SKM-1 (cell line): Measurements from ENCODE around the gene OR51E2.
"Not testable (repeated sequence)": the region's sequence is repeated elsewhere in the genome, so short reads cannot be mapped to it uniquely, and the experiment has no call there.

Experiments
- DNase-seq: peaks from one replicate; lab custom pipeline; 2025; ENCODE audit not compliant: unreplicated experiment; lab: John Stamatoyannopoulos, UW

The OR51E2 gene, protein sequence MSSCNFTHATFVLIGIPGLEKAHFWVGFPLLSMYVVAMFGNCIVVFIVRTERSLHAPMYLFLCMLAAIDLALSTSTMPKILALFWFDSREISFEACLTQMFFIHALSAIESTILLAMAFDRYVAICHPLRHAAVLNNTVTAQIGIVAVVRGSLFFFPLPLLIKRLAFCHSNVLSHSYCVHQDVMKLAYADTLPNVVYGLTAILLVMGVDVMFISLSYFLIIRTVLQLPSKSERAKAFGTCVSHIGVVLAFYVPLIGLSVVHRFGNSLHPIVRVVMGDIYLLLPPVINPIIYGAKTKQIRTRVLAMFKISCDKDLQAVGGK

DNA sequence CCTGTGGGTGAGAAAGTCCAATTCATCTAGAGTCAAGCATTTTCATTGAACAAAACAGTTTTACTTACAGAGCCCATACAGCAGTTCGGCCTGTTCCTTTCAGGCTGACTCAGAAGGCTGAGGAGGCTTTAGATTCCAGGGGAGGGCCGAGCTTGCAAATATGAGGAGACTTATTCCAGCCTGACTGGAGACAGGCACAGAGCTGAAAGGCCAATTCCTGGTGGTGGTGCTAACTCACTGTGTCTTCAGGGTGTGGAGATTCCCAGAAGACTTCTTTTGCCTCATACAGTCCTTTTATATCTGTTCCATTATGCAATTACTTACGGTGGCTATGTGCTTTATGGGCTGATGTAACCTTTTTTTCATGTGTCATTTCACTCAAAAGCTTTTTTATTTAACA, at the start of gene OR51E2:
Gene OR51E2 (minus strand): TSS at position 269 of the 400 bp plus-strand sequence. CDS start 15,142 bp downstream, outside the sequence.
- no peak for DNase-seq

DNA sequence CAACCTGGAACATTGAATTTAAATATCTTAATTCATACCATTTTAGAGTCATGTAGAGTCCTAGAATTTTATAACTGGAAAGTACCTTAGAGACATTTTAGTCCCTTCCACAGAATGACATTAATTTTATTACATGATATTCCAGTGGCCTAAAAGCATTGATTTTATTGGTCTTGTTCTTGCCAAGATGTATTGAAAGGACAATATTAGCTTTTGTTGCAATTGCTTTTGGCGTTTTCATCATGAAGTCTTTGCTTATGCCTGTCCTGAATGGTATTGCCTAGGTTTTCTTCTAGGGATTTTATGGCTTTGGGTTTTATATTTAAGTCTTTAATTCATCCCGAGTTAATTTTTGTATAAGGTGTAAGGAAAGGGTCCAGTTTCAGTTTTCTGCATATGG, 43.1 kb upstream of the OR51E2 start:
- no peak for DNase-seq

DNA sequence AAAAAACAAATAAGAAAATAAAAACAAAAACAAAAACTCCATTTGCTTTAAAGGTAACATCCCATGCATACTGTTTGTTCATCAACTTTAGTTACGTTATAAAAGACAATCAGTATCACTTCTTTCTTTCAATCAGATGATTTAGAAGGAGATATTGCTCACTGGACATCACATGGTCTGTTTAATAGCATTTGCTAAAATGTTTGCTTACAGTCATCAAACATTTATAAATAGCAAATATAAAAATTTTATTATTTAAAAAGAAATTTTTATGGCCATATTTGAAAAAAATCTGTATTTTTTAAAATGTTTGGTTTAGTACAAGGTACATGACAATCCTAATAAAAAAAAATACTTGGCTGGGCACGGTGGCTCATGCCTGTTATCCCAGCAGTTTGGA, 29.5 kb upstream of the OR51E2 start:
- DNase-seq = no peak

DNA sequence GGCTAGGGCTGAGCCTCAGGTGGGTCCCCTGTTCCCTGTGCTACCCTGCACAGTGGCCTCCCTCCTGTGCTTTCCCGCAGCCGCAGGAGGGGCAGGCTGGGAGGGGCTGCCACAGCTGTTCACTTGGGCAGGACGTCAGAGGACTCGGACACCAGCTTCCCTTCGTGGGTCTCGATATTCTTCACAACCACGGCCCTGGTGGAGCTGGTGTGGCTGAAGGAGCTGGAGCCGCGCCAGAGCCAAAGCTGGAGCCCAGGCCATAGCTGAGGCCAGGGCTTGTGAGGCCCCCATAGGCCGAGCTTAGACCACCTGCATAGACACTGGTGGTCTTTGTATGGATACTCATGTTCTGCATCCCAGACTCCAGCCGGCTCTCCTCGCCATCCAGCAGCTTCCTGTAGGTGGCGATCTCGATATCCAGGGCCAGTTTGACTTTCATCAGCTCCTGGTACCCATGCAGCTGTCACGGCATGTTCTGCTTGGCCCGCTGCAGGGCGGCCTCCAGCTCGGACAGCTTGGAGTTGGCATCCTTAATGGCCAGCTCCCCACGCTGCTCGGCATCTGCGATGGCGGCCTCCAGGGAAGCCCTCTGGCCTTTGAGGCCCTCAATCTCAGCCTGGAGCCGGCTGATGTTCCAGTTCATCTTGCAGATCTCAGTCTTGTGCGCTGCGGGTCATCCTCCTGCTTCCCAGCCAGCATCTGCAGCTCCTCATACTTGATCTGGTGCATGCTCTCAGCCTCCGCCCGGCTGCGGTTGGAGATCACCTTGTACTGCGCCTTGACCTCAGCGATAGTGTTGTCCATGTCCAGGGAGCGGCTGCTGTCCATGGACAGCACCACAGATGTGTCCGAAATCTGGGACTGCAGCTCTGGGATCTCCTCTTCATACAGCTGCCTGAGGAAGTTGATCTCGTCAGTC, 25.2 kb upstream of the OR51E2 start:
- DNase-seq = not testable (repeated sequence)

DNA sequence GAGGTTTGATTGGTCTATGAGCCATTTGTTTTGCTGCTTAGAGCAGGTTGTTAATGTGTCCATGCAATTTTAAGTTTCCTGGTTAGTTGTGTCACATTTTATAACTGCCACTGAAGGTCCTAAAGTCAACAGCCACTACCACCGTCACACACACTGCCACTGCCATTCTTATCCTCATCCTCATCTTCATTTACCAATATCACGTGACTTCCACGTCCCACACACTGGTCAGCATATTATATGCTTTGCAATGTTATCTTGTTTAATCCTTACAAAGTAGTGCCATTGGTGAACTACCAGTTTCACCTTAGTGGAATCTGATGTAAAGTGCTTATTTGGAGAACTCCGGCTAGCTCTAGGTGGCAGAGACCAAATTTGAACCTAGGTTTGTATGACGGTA, 16.6 kb upstream of the OR51E2 start:
- DNase-seq = no peak

DNA sequence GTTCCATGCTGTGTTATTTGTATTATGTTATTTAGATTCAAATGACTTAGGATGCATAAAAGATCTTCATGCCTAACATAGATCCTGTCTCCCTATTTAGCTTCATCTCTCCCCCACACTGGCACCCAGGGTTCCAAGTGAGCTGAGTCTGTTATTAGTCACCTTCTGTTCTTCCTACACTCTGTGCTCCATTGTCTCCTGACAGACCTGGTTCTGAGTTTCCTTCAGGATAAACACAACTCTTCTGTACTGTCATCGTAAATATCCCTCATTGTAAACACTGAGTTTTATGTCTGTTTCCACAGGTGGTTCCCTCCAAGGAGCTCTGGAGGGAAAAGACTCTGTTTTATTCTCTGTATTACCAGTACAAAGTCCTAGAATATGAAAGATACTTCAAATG, 15.6 kb upstream of the OR51E2 start:
- DNase-seq = no peak

DNA sequence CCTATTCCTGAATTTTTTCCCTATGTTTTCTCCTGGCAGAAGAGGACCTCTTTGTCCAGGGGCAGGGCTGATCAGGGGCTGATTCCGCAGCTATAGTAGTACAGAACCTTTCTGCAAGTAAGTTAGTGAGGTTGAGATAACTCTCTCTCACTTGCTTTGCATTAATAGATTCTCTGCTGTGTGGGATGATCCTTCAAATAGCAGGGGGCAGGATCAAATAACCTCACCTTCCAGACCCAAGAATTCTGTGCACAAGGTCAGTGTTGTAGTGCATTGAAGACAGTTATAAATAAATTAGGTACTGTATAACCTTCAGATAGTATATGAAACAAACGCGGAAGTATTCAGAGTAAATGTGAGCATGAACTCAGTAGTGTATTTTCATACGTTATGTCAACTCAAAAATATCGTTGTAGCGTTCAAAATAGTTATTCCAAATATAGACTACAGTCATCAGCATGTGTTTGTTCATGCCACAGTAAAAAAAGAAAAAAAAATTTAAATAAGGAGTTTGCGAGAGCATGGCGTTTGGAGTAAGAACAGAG, 7.2 kb upstream of the OR51E2 start:
- DNase-seq = no peak

DNA sequence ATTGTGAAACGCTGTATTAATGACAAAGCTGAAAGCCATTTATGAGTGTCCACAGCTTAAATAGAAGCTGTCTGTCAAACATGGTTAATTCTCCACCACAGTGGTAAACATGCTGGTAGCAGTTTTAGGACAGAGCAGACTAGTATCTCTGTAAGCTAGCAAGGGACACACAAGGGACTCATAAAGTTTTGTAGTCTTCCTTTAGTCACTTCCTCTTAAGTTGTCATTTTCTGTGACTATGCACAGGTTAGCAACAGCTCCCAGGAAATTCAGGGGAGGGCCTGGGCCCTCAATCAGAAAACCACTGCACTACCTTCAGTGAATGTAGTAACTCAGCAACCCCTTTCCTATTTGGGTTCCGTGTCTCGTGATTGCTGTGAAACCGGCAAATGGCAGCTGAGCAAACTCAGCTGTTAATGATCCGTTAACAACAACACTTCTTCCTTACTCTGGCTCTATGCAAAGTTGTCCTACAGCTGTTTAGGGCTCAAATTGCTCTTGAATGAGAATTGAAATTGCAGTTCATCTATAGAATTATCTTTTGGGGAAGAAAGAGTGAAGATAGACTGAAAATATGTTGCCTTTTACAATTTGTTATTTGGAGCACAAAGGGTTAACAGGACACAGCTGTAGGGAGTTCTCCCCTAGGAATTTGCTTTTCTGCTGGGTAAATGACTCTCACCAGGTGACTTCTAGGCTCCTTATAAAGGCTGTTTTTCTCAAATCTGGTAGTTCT, 6.6 kb upstream of the OR51E2 start, which contains the start of gene MMP26:
Gene MMP26 (plus strand): TSS at position 731 of the 736 bp plus-strand sequence.
- no peak for DNase-seq

DNA sequence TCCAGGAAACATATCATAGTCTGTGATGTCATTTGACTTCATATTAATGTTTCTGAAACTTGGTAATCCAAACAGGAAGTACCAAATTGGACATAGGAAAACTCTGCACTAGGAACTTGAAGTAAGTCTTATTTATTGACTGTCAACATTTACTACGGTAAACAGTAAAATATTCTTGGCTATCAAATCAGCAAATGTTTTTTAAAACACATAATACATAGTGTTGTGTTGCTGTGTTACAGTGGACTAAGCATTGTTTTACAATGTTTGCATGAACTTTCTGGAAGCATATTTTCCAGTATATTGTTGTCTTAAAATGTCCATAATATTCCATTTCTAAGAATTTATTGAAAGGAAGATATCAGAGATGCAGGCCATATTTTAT, 2.8 kb upstream of the OR51E2 start:
- DNase-seq = no peak

DNA sequence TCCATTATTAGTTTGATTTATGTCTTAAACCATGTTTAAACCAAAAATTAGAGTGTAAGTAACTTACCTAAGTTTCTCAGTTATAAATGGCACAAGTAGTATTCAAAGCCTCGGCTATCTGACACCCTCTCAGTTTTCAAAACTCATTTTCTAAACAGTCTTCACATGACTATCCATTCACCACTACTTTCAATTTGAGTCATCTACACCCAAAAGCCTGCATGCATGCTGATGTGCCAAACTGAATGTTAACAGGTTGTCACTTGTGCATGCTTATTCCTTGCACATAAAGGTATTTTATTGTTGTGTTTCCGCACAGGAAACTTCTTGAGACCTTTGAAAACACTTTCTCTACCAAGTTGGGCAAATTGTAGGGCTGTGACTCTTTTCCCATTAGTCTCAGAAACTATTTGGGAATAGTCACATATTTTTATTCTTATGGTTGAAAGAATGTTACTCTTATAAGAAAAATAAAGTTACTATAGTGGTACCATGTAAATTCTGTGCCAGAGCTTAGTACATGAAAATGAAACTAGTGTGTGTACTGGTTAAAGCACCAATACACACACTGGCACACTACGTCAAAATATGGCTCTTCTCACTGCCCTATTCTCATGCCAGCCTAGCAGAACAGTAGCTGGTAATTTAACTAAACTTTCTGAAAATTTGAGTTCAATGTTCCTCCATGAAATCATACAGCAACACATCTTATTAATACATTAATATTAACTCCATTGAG, 2.2 kb upstream of the OR51E2 start:
- DNase-seq = no peak

DNA sequence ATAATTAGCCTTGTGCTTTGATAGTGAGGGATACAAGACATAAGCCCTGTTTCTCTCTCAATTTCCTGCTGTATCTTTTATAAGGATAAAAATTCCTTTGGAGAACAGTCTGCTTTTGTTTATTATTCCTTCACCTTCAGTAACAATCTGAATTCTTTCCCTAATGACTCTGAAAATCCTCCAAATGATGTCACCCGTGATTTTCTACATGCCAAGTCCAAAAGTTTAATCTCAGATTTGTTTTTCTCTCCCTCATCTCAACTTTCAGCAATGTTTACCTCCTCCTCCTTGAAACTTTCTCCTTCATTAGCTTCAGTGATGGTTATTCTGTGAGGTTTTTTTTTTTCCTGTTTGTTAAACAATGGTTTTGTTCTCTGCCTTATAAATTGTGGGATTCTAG, 2.2 kb downstream of the OR51E2 start:
- DNase-seq = no peak

DNA sequence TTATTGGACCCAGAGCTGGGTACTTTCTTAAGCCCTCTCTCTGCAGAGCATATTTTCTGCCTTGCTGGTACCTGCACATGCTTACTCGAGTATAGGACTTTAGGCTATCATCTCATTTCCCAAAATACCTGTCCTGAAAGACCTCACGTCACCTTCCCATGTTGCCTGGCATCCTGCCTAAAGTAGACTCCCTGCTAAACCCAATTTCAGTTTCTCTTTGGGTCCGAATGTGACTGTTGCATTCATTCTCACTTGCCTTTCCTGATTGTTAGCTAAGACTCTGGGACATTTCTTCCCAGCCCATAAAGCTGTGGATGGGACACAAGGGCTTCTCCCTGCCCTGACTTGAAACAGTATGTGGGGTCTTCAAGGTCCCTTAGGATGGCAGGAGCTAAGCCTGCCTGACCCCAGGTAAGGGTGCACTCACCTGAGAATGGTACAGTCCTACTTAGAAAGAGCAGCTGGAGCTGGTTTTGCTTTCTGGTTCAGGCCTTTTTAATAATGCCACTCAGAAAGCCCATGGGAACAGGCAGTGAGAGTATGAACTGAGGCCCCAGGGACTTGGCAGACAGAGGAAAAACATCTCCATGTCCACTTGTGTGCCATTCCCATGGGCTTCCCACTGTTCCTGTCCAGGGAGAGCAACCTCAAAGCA, 12.9 kb downstream of the OR51E2 start:
- DNase-seq = no peak

DNA sequence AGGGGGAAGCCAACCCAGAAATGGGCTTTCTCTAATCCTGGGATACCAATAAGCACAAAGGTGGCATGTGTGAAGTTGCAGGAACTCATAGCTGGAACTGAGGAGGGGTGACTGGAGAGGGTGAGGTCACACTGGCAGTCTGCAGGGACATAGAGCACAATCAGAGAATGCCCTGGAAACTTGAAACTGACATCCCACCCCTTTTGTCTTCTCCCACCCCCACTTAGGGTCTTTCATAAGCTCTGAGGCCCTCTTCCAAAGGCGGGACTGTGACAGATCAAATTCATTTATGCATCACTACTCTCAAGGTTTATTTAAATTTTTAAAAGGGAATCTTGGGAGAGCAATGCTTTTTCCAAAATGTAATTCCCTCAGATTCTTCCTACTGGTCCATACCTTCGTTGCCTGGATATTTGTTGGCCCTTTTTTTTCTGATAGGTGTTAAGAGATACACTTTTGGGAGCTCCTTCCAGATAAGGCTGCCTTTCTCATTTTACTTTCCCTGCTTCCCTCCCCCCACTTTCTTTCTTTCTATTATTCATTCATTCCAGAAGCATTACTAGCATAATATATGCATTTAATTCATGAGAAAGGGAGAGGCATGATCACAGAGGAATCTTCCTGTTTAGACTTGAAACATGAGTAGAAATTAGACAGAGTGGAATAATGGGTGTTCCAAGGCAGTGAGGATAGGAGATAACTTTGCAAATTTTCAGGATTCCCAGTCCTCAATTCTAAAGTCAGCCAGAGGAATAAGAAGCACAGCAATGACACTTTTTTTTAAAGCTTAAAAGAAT, 14.8 kb downstream of the OR51E2 start:
- no peak for DNase-seq

DNA sequence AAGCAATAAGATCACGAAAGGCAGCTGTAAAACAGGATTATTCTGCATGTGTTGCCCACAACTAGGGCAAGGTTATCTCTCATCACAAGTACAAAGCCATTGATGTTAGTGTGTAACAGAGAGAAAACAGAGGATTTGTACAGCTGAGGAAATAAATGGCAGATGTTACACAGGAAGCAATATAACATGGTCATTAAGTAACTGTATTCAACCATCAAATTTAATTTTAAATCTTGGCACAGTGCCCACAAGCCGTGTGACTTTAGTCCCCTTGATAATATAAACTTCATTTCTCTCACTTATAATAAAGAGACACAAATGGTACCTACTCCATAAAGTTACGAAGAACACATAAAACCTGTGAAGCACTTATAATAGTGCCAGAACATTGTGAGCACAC, 17.3 kb downstream of the OR51E2 start:
- DNase-seq = no peak

DNA sequence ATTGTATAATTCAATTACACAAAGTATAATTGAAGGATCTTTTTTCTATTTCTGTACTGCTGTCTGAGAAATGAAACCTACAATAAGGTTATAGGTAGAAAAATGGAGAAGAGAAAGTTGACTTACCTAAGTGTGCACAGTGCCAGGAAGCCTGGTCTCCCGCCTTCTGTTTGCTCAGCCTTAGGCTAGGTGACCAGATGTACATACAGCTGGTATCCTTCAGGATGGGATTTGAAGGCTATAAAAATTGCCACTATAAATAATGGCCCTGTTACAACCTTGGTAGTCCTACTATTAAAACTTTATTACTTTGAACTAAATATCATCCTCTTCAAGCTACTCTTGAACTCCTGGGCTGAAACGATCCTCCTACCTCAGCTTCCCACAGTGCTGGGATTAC, 19.7 kb downstream of the OR51E2 start:
- no peak for DNase-seq

DNA sequence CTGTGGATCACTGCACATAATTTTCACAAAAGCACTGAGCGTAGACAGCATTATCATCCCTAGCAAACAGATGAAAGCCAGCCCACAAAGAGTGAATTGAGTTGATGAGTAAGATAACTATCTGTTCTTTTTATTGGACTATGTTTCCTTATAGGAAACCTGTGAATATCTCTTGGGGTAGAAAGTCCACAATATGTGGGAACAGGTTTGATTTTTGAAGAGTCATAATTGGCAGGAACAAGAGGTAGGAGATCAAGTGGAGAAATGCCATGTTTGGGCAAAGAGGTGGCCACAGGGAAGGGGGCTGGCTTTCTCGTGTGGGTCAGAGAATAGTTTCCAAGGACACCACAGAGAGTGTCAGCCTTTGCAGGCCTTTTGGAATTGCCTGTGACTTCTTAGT, 23.9 kb downstream of the OR51E2 start:
- DNase-seq = no peak

DNA sequence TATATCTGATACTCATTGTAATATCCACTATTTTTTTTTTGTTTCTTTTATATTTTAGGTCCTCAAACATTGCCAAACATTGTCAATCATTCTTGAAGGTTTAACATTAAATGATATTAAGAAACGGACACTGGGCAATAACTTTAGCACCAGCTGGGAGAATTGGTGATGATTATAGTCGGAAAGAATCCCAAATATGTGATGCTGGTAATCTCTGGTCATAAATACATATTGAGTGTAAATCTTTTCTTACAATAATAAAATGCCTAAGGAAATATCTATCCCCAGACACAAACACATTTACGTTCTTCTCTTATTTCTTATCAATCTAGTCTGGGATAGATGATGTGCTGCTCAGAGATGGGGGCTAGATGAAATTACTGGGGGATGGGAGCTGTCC, 25.2 kb downstream of the OR51E2 start:
- DNase-seq = no peak

DNA sequence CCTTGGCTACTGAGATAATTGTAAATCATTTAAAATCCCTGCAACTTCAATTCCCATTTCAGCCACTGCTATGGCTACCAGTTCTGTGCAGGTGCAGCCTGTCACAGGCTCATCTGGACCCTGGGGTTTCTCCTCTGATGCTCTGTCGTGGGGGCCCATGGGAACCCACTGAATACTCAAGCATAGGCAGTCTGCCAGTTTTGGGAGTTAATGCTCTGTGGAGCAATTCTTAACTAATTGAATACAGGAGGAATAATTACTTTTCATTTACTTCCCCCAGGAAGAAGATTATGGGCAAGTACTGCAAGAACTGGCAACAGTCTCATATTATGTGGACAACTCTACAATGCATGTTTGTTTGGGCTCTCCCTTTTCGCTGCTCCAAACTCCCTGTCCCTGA, 25.9 kb downstream of the OR51E2 start:
- DNase-seq = no peak

DNA sequence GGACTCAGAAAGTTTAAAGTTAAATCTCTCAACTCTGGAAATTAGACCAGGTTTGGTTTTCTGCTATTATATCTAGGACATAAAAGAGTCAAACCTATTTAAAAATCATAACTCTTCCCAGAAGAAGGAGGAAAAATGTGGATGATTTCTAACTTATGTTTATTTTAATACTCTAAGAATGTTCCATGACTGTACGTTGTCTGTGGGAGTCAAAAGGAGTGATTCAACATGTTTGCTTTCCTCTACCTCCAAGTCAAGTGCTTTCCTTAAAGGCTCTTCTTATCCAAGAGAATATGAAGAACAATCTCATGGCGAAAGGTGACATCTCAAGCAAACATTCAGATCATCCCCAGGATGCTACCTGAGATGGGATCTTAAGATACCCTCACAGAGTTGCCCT, 32.2 kb downstream of the OR51E2 start:
- DNase-seq = no peak
